Fibroblast of skin of right quadriceps (primary cell): Measurements from ENCODE around the gene TMEM163.

ENCODE experiments used
- DNase-seq: peaks from one replicate; pipeline ENCODE4 v3.0.0-alpha.2; 2013

Gene TMEM163

GRCh38 chr2:134722728-134723127 is 3.9 kb upstream of the TMEM163 start:
- DNase-seq = no peak

- no peak for DNase-seq
These were observed 2.8 kb upstream of the TMEM163 start for GRCh38 chr2:134721596-134721995.

GRCh38 chr2:134718023-134718816 is 580 bp downstream of the TMEM163 start:
- no peak for DNase-seq

- no peak for DNase-seq
These were observed 1.3 kb downstream of the TMEM163 start for GRCh38 chr2:134717286-134718022.

GRCh38 chr2:134716721-134717243 is 2.0 kb downstream of the TMEM163 start:
- no peak for DNase-seq

GRCh38 chr2:134715932-134716643 is 2.7 kb downstream of the TMEM163 start:
- DNase-seq = no peak

- DNase-seq = no peak
These were observed 4.6 kb downstream of the TMEM163 start for GRCh38 chr2:134714228-134714627.

GRCh38 chr2:134713606-134714005 is 5.2 kb downstream of the TMEM163 start:
- no peak for DNase-seq

- DNase-seq = no peak
These were observed 5.6 kb downstream of the TMEM163 start for GRCh38 chr2:134713176-134713575.

GRCh38 chr2:134712736-134713135 is 6.1 kb downstream of the TMEM163 start:
- DNase-seq = no peak

- DNase-seq = no peak
These were observed 6.5 kb downstream of the TMEM163 start for GRCh38 chr2:134712299-134712698.

- no peak for DNase-seq
These were observed 7.1 kb downstream of the TMEM163 start for GRCh38 chr2:134711692-134712091.

- DNase-seq = no peak
These were observed 11.5 kb downstream of the TMEM163 start for GRCh38 chr2:134707330-134707676.

GRCh38 chr2:134706587-134707329 is 12.0 kb downstream of the TMEM163 start:
- DNase-seq = no peak

- DNase-seq = no peak
These were observed 12.8 kb downstream of the TMEM163 start for GRCh38 chr2:134705861-134706586.

- no peak for DNase-seq
These were observed 14.6 kb downstream of the TMEM163 start for GRCh38 chr2:134704173-134704572.

GRCh38 chr2:134703426-134703825 is 15.4 kb downstream of the TMEM163 start:
- DNase-seq = no peak

- DNase-seq = no peak
These were observed 18.1 kb downstream of the TMEM163 start for GRCh38 chr2:134700730-134701129.

- no peak for DNase-seq
These were observed 24.4 kb downstream of the TMEM163 start for GRCh38 chr2:134694411-134694810.

- DNase-seq = no peak
These were observed 25.2 kb downstream of the TMEM163 start for GRCh38 chr2:134693359-134694330.

- no peak for DNase-seq
These were observed 26.3 kb downstream of the TMEM163 start for GRCh38 chr2:134692499-134692898.
